Measurements from ENCODE around the gene ZDHHC11B. TPM values are rescaled to one million over a fixed set of nuclear protein-coding genes. Genes with fewer than 3 reads are reported as not detected.
"Not testable (repeated sequence)": the region's sequence is repeated elsewhere in the genome, so short reads cannot be mapped to it uniquely, and the experiment has no call there.

ZDHHC11B gene
- total RNA-seq, 4 donors from 2014 or later, result 2.2 to 11.7 (median 6.2) TPM

GRCh38 chr5:756865-757345, 27.6 kb downstream of the ZDHHC11B start:
- H3K9me3 ChIP-seq, result no peaks in the 10 kb centered on the region
- H3K4me1 ChIP-seq, result peaks cover 39 to 45% (median 45%) of the 10 kb centered on the region in 4 donors
- H3K27me3 ChIP-seq, result no peaks in the 10 kb centered on the region
- intact Hi-C loops (cut with DNase I), result no loop called here
- H3K27ac ChIP-seq (replicated peaks in 1 of 4), result peak overlapping the region; percentile 72 to 80 (median 74)
- DNase-seq (ENCODE audit: extremely low spot score), result no peak
- 20% methylated on average over 11 of the region's 11 CpGs for WGBS
- TF ChIP-seq EP300 (IDR thresholded peaks at IDR 0.05) (no peak), POLR2A (IDR thresholded peaks at IDR 0.05; ENCODE audit: low read depth) (no peak), CTCF (IDR thresholded peaks at IDR 0.05) (no peak), POLR2AphosphoS5 (IDR thresholded peaks at IDR 0.05) (peak in 1 of 2 donors; percentile 28)
- H3K4me3 ChIP-seq, result no peak overlapping the region
- H3K36me3 ChIP-seq, result peaks cover 0 to 9% (median 8%) of the 10 kb centered on the region in 4 donors

- no peak for TF ChIP-seq POLR2AphosphoS5 (IDR thresholded peaks at IDR 0.05)
- no peak for TF ChIP-seq CTCF (IDR thresholded peaks at IDR 0.05)
- no peak for TF ChIP-seq POLR2A (IDR thresholded peaks at IDR 0.05; ENCODE audit: low read depth)
- TF ChIP-seq EP300 (IDR thresholded peaks at IDR 0.05), result no peak
- Histone ChIP-seq H3K36me3 (peaks cover 0 to 9% (median 6%) of the 10 kb centered on the region in 4 donors), H3K4me1 (peaks cover 39 to 45% (median 44%) of the 10 kb centered on the region in 4 donors), H3K27ac (replicated peaks in 1 of 4) (peak overlapping the region; percentile 72 to 80 (median 74)), H3K9me3 (no peaks in the 10 kb centered on the region), H3K4me3 (no peak overlapping the region), H3K27me3 (no peaks in the 10 kb centered on the region)
- no peak for DNase-seq (ENCODE audit: extremely low spot score)
- intact Hi-C loops (cut with DNase I), result no loop called here
- WGBS, result 83% methylated on average over 10 of the region's 10 CpGs
Measured at GRCh38 chr5:756171-756570, 28.4 kb downstream of the ZDHHC11B start.

GRCh38 chr5:754143-754632, 30.3 kb downstream of the ZDHHC11B start:
- H3K27ac ChIP-seq (replicated peaks in 1 of 4); H3K36me3 ChIP-seq; H3K4me3 ChIP-seq; H3K27me3 ChIP-seq; H3K9me3 ChIP-seq; intact Hi-C loops (cut with DNase I): not testable (repeated sequence)
- DNase-seq (ENCODE audit: extremely low spot score), result peak; percentile 29
- WGBS, result 67% methylated on average over 14 of the region's 16 CpGs
- peaks cover 30 to 32% (median 32%) of the 10 kb centered on the region in 4 donors for H3K4me1 ChIP-seq

GRCh38 chr5:753567-754142, 30.9 kb downstream of the ZDHHC11B start:
- intact Hi-C loops (cut with DNase I); H3K27me3 ChIP-seq; DNase-seq (ENCODE audit: extremely low spot score); H3K9me3 ChIP-seq; H3K27ac ChIP-seq (replicated peaks in 1 of 4); H3K4me3 ChIP-seq: not testable (repeated sequence)
- Histone ChIP-seq H3K36me3 (peaks cover 0 to 12% (median 2%) of the 10 kb centered on the region in 4 donors), H3K4me1 (peaks cover 26 to 27% (median 26%) of the 10 kb centered on the region in 4 donors)
- 81% methylated on average over 16 of the region's 19 CpGs for WGBS

- DNase-seq (ENCODE audit: extremely low spot score); H3K27ac ChIP-seq (replicated peaks in 1 of 4); intact Hi-C loops (cut with DNase I); H3K9me3 ChIP-seq; H3K4me3 ChIP-seq; H3K27me3 ChIP-seq: not testable (repeated sequence)
- peaks cover 0 to 20% (median 4%) of the 10 kb centered on the region in 4 donors for H3K36me3 ChIP-seq
- WGBS, result 81% methylated on average over 14 of the region's 20 CpGs
- peaks cover 15 to 17% (median 16%) of the 10 kb centered on the region in 4 donors for H3K4me1 ChIP-seq
Measured at GRCh38 chr5:752532-753115, 31.9 kb downstream of the ZDHHC11B start.

GRCh38 chr5:751992-752391, 32.5 kb downstream of the ZDHHC11B start:
- intact Hi-C loops (cut with DNase I); H3K4me3 ChIP-seq; DNase-seq (ENCODE audit: extremely low spot score); H3K27ac ChIP-seq (replicated peaks in 1 of 4); H3K9me3 ChIP-seq; H3K27me3 ChIP-seq: not testable (repeated sequence)
- Histone ChIP-seq H3K4me1 (peaks cover 9 to 10% (median 10%) of the 10 kb centered on the region in 4 donors), H3K36me3 (peaks cover 0 to 23% (median 4%) of the 10 kb centered on the region in 4 donors)
- WGBS, result 90% methylated on average over 3 of the region's 8 CpGs

Data from esophagus muscularis mucosa (tissue), 4 donors.